Measurements from ENCODE around the gene WDR91.
"Not testable (repeated sequence)": the region's sequence is repeated elsewhere in the genome, so short reads cannot be mapped to it uniquely, and the experiment has no call there.

The WDR91 gene

GRCh38 chr7:135235841-135236240 lies 24.5 kb upstream of the WDR91 start:
- Histone ChIP-seq H3K27ac (no peak overlapping the region), H3K4me2 (no peak overlapping the region), H3K79me2 (ENCODE audit: insufficient read depth, low read depth) (no peaks in the 10 kb centered on the region), H3K27me3 (ENCODE audit: insufficient read depth, low read depth) (no peaks in the 10 kb centered on the region), H2AFZ (ENCODE audit: low read depth) (no peak overlapping the region), H3K36me3 (ENCODE audit: insufficient read depth) (no peaks in the 10 kb centered on the region), H3K4me1 (ENCODE audit: low read depth, poor library complexity, severe bottlenecking) (no peaks in the 10 kb centered on the region), H3K4me3 (IDR thresholded peaks at IDR 0.05; ENCODE audit: insufficient read depth, low read depth, low read length) (no peak overlapping the region), H4K20me1 (ENCODE audit: insufficient read depth) (no peaks in the 10 kb centered on the region), H3K9ac (no peak overlapping the region)
- no peak for TF ChIP-seq CTCF (conservative IDR thresholded peaks at IDR 0.05; ENCODE audit: low read depth, low read length)

GRCh38 chr7:135234727-135235126 lies 23.4 kb upstream of the WDR91 start:
- no peaks in the 10 kb centered on the region for H3K4me1 ChIP-seq (ENCODE audit: low read depth, poor library complexity, severe bottlenecking)
- H3K36me3 ChIP-seq (ENCODE audit: insufficient read depth), result no peaks in the 10 kb centered on the region
- no peak overlapping the region for H3K9ac ChIP-seq
- no peak overlapping the region for H2AFZ ChIP-seq (ENCODE audit: low read depth)
- H3K4me2 ChIP-seq, result no peak overlapping the region
- no peaks in the 10 kb centered on the region for H3K27me3 ChIP-seq (ENCODE audit: insufficient read depth, low read depth)
- TF ChIP-seq CTCF (conservative IDR thresholded peaks at IDR 0.05; ENCODE audit: low read depth, low read length), result no peak
- H3K79me2 ChIP-seq (ENCODE audit: insufficient read depth, low read depth), result no peaks in the 10 kb centered on the region
- no peak overlapping the region for H3K4me3 ChIP-seq (IDR thresholded peaks at IDR 0.05; ENCODE audit: insufficient read depth, low read depth, low read length)
- no peak overlapping the region for H3K27ac ChIP-seq
- H4K20me1 ChIP-seq (ENCODE audit: insufficient read depth), result no peaks in the 10 kb centered on the region

- not testable (repeated sequence) for H3K4me2 ChIP-seq
Observed at GRCh38 chr7:135234095-135234494, 22.8 kb upstream of the WDR91 start.

GRCh38 chr7:135233570-135233969 lies 22.2 kb upstream of the WDR91 start, which contains the start of gene STRA8:
Gene STRA8, plus strand, starts transcription at chr7:135233838. Its CDS starts 6,687 bp downstream, at chr7:135240525.
- no peak within 1 kb of the TSS for H3K9ac ChIP-seq
- no peaks in the 10 kb centered on the region for H3K36me3 ChIP-seq (ENCODE audit: insufficient read depth)
- TF ChIP-seq CTCF (conservative IDR thresholded peaks at IDR 0.05; ENCODE audit: low read depth, low read length), result no peak
- H2AFZ ChIP-seq (ENCODE audit: low read depth), result no peak within 1 kb of the TSS
- H3K79me2 ChIP-seq (ENCODE audit: insufficient read depth, low read depth), result no peaks in the 10 kb centered on the region
- H3K4me3 ChIP-seq (IDR thresholded peaks at IDR 0.05; ENCODE audit: insufficient read depth, low read depth, low read length), result no peak within 1 kb of the TSS
- H3K27ac ChIP-seq, result no peak within 1 kb of the TSS
- H3K4me2 ChIP-seq, result no peak within 1 kb of the TSS
- H4K20me1 ChIP-seq (ENCODE audit: insufficient read depth), result no peaks in the 10 kb centered on the region
- no peaks in the 10 kb centered on the region for H3K27me3 ChIP-seq (ENCODE audit: insufficient read depth, low read depth)
- H3K4me1 ChIP-seq (ENCODE audit: low read depth, poor library complexity, severe bottlenecking), result no peaks in the 10 kb centered on the region

More at GRCh38 chr7:135234095-135234494, 22.8 kb upstream of the WDR91 start:
- H2AFZ ChIP-seq (ENCODE audit: low read depth); H4K20me1 ChIP-seq (ENCODE audit: insufficient read depth); H3K79me2 ChIP-seq (ENCODE audit: insufficient read depth, low read depth); H3K27ac ChIP-seq; H3K27me3 ChIP-seq (ENCODE audit: insufficient read depth, low read depth); H3K4me3 ChIP-seq (IDR thresholded peaks at IDR 0.05; ENCODE audit: insufficient read depth, low read depth, low read length); H3K36me3 ChIP-seq (ENCODE audit: insufficient read depth); H3K9ac ChIP-seq; H3K4me1 ChIP-seq (ENCODE audit: low read depth, poor library complexity, severe bottlenecking): not testable (repeated sequence)

- Histone ChIP-seq H3K4me2 (no peak overlapping the region), H4K20me1 (ENCODE audit: insufficient read depth) (no peaks in the 10 kb centered on the region), H3K36me3 (ENCODE audit: insufficient read depth) (no peaks in the 10 kb centered on the region), H3K27ac (no peak overlapping the region), H3K9ac (no peak overlapping the region), H2AFZ (ENCODE audit: low read depth) (no peak overlapping the region), H3K79me2 (ENCODE audit: insufficient read depth, low read depth) (no peaks in the 10 kb centered on the region), H3K27me3 (ENCODE audit: insufficient read depth, low read depth) (no peaks in the 10 kb centered on the region), H3K4me3 (IDR thresholded peaks at IDR 0.05; ENCODE audit: insufficient read depth, low read depth, low read length) (no peak overlapping the region), H3K4me1 (ENCODE audit: low read depth, poor library complexity, severe bottlenecking) (no peaks in the 10 kb centered on the region)
- no peak; the same call in 1 of the 2 replicates for TF ChIP-seq CTCF (conservative IDR thresholded peaks at IDR 0.05; ENCODE audit: low read depth, low read length)
Observed at GRCh38 chr7:135232720-135233119, 21.4 kb upstream of the WDR91 start.

Measured in KMS-11 (cell line).